ENCODE measurements around the gene PKIB. TPM values are rescaled to one million over a fixed set of nuclear protein-coding genes. Genes with fewer than 3 reads are reported as not detected.

Gene PKIB
- total RNA-seq, 4 donors from 2014 or later: 0.57 to 13.4 (median 2.4) TPM

- TF ChIP-seq, protein P1, sequence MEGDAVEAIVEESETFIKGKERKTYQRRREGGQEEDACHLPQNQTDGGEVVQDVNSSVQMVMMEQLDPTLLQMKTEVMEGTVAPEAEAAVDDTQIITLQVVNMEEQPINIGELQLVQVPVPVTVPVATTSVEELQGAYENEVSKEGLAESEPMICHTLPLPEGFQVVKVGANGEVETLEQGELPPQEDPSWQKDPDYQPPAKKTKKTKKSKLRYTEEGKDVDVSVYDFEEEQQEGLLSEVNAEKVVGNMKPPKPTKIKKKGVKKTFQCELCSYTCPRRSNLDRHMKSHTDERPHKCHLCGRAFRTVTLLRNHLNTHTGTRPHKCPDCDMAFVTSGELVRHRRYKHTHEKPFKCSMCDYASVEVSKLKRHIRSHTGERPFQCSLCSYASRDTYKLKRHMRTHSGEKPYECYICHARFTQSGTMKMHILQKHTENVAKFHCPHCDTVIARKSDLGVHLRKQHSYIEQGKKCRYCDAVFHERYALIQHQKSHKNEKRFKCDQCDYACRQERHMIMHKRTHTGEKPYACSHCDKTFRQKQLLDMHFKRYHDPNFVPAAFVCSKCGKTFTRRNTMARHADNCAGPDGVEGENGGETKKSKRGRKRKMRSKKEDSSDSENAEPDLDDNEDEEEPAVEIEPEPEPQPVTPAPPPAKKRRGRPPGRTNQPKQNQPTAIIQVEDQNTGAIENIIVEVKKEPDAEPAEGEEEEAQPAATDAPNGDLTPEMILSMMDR (IDR thresholded peaks at IDR 0.05; ENCODE audit: low read depth): no peak
Observed at GRCh38 chr6:122620902-122621301, 10.7 kb downstream of the PKIB start.

GRCh38 chr6:122621638-122622037, 11.4 kb downstream of the PKIB start:
- TF ChIP-seq, protein P1 (IDR thresholded peaks at IDR 0.05; ENCODE audit: low read depth): no peak

- TF ChIP-seq, protein P1 (IDR thresholded peaks at IDR 0.05; ENCODE audit: low read depth): no peak
Observed at GRCh38 chr6:122622479-122622878, 12.3 kb downstream of the PKIB start.

GRCh38 chr6:122623279-122623678, 13.1 kb downstream of the PKIB start:
- TF ChIP-seq, protein P1 (IDR thresholded peaks at IDR 0.05; ENCODE audit: low read depth): no peak

DNA sequence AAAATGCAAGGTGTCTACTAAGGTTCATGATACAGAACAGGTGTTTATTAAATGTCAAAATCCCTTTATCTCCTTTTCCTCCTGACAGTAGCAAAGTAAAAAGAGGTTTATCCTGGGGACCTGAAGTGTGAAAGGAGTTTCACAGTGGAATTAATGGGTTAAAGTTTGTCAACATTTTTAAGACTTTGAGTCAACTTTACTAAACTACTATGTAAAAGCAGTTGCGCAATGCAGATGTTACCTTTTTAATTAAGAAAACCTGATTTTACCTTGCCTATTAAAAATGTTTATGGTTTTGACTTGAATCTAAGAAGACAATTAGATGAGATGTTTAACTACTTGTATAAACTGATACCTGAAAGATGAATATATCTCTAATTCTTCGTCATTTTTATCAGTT, 14.6 kb downstream of the PKIB start:
- TF ChIP-seq, protein P1 (IDR thresholded peaks at IDR 0.05; ENCODE audit: low read depth): no peak

DNA sequence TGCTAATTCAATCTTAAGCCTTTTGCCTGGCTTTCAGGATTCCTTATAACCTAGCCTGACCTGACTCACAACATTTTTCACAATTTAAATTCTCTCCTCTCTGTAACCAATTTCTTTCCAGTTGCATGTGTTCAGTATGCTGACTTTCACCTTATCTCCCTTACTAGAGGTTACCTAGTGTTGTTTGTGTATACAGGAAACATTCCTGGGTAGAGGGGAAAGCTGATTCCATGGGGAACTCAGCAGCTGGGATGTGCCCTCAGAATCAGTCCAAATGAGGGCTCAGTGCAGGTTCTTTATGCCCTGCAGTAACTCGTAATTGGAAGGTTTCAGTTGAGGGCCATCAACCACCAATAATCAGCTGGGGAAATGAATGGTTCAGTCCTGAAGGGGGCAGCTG, 18.5 kb downstream of the PKIB start:
- TF ChIP-seq, protein P1 (IDR thresholded peaks at IDR 0.05; ENCODE audit: low read depth): no peak

- TF ChIP-seq, protein P1 (IDR thresholded peaks at IDR 0.05; ENCODE audit: low read depth): no peak
Observed at GRCh38 chr6:122631571-122632249, 21.5 kb downstream of the PKIB start.

Measured in subcutaneous adipose tissue (tissue), 4 donors.